ENCODE data around the gene AGMAT.

AGMAT gene

GRCh38 chr1:15584489-15585363, at the start of gene AGMAT:
AGMAT (minus strand) TSS chr1:15585051; CDS start chr1:15584967, 84 bp downstream.
- peak in 2 of 56 donors; percentile 9 to 17 for DNase-seq

- DNase-seq, result no peak
Observed at GRCh38 chr1:15633756-15634420, 49.0 kb upstream of the AGMAT start.

- DNase-seq, result no peak
Observed at GRCh38 chr1:15628003-15628402, 43.2 kb upstream of the AGMAT start.

GRCh38 chr1:15627343-15627988, 42.6 kb upstream of the AGMAT start:
- DNase-seq, result no peak

GRCh38 chr1:15626269-15626950, 41.6 kb upstream of the AGMAT start:
- DNase-seq, result peak in 1 of 56 donors; percentile 5

- DNase-seq, result no peak
Observed at GRCh38 chr1:15625056-15625917, 40.4 kb upstream of the AGMAT start.

- DNase-seq, result no peak
Observed at GRCh38 chr1:15624133-15624714, 39.4 kb upstream of the AGMAT start.

- DNase-seq, result no peak
Observed at GRCh38 chr1:15623435-15623834, 38.6 kb upstream of the AGMAT start.

GRCh38 chr1:15622712-15623373, 38.0 kb upstream of the AGMAT start:
- no peak for DNase-seq

GRCh38 chr1:15621975-15622374, 37.1 kb upstream of the AGMAT start:
- DNase-seq, result no peak

- DNase-seq, result no peak
Observed at GRCh38 chr1:15620902-15621682, 36.2 kb upstream of the AGMAT start.

- no peak for DNase-seq
Observed at GRCh38 chr1:15620155-15620545, 35.3 kb upstream of the AGMAT start.

- DNase-seq, result no peak
Observed at GRCh38 chr1:15618655-15619525, 34.0 kb upstream of the AGMAT start.

- DNase-seq, result no peak
Observed at GRCh38 chr1:15618077-15618654, 33.3 kb upstream of the AGMAT start.

GRCh38 chr1:15617173-15618076, 32.6 kb upstream of the AGMAT start, which contains the start of gene DDI2:
DDI2 (plus strand) TSS chr1:15617458; CDS start chr1:15617671, 213 bp downstream.
- DNase-seq, result peak; percentile 38 to 99 (median 91)

All from amygdala (tissue), 56 donors.